Mesendoderm (in vitro differentiated cells): ENCODE measurements around the gene DNAJC15.

Experiments
- DNase-seq: peaks from one replicate; pipeline ENCODE4 v3.0.0; 2013
- H2AK5ac ChIP-seq: 2 replicates; pipeline ENCODE4 v1.6.1; 2013; ENCODE audit warnings: low read length, inconsistent platforms
- H2BK120ac ChIP-seq: 2 replicates; pipeline ENCODE4 v1.6.1; 2013; ENCODE audit warnings: low read depth, mild to moderate bottlenecking, low read length, moderate library complexity, mixed read lengths
- H2BK15ac ChIP-seq: replicated peaks from 2 replicates; pipeline ENCODE4 v1.6.1; 2013; ENCODE audit warnings: low read depth, mild to moderate bottlenecking, moderate library complexity
- H2BK5ac ChIP-seq: 2 replicates; pipeline ENCODE4 v1.6.1; 2013; ENCODE audit warnings: low read length, inconsistent platforms
- H3K18ac ChIP-seq: 2 replicates; pipeline ENCODE4 v1.6.1; 2013; ENCODE audit warnings: mild to moderate bottlenecking, low read length, mixed read lengths
- H3K23ac ChIP-seq: one replicate; pipeline ENCODE4 v1.6.1; 2013; ENCODE audit warnings: low read length
- H3K27ac ChIP-seq: 2 replicates; pipeline ENCODE4 v1.5.1; 2013; ENCODE audit warnings: low read depth, mild to moderate bottlenecking, inconsistent platforms, low read length, moderate library complexity
- H3K27me3 ChIP-seq: 2 replicates; pipeline ENCODE4 v1.6.1; 2013; ENCODE audit warnings: low read length, control low read depth, mild to moderate bottlenecking, inconsistent platforms; ENCODE audit not compliant: insufficient read depth, poor library complexity
- H3K36me3 ChIP-seq: 2 replicates; pipeline ENCODE4 v1.6.1; 2013; ENCODE audit warnings: low read length, inconsistent platforms; ENCODE audit not compliant: control insufficient read depth, insufficient read depth
- H3K4ac ChIP-seq: one replicate; pipeline ENCODE4 v1.6.1; 2013; ENCODE audit warnings: low read depth, mild to moderate bottlenecking, low read length, moderate library complexity
- H3K4me1 ChIP-seq: 2 replicates; pipeline ENCODE4 v1.6.1; 2013; ENCODE audit warnings: low read depth, low read length, inconsistent platforms; ENCODE audit not compliant: control insufficient read depth
- H3K4me2 ChIP-seq: 2 replicates; pipeline ENCODE4 v1.6.1; 2013; ENCODE audit warnings: low read length
- H3K4me3 ChIP-seq: 2 replicates; pipeline ENCODE4 v1.5.1; 2013; ENCODE audit warnings: mild to moderate bottlenecking, low read length
- H3K56ac ChIP-seq: one replicate; pipeline ENCODE4 v1.6.1; 2013; ENCODE audit warnings: low read length
- H3K79me1 ChIP-seq: 2 replicates; pipeline ENCODE4 v1.6.1; 2013; ENCODE audit warnings: low read length, inconsistent platforms
- H3K79me2 ChIP-seq: 2 replicates; pipeline ENCODE4 v1.6.1; 2013; ENCODE audit warnings: mild to moderate bottlenecking, low read length; ENCODE audit not compliant: control insufficient read depth, insufficient read depth
- H3K9ac ChIP-seq: 2 replicates; pipeline ENCODE4 v1.6.1; 2013; ENCODE audit warnings: low read length, inconsistent platforms
- H4K5ac ChIP-seq: one replicate; pipeline ENCODE4 v1.6.1; 2013; ENCODE audit warnings: low read length
- H4K8ac ChIP-seq: one replicate; pipeline ENCODE4 v1.6.1; 2013; ENCODE audit warnings: low read depth, mild to moderate bottlenecking, control low read depth, low read length, moderate library complexity
- WGBS: extraction: QIAGEN DNeasy Blood & Tissue Kit; methylation state at CpG from one replicate; pipeline ENCODE4 v1.1.7; 2013; ENCODE audit warnings: low lambda C conversion rate, missing lambda C conversion rate; ENCODE audit not compliant: insufficient coverage; ENCODE audit errors: extremely low coverage; 5-methylcytosine and 5-hydroxymethylcytosine counted together

The DNAJC15 gene

DNA sequence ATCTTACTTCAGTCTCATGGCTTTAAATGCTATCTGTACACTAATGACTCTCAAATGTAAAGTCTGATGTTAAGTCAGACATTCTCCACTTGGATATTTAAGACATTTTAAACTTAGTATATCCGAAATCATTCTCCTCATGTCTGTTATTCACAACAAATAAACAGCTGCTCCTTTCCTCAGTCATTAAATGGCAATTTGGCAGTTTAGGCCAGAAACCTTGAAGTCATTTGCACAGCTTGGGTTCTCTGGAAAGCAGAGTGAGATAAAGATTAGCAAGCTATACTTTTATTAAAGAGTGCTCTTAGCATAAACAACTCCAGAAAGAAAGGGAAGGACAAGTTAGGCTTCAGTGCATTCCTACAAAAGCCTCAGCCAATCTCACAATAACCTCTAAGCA, 53.7 kb downstream of the DNAJC15 start:
- Histone ChIP-seq H2BK5ac (peak overlapping the region; percentile 71), H3K27me3 (no peaks in the 10 kb centered on the region), H4K5ac (no peak overlapping the region), H3K4me3 (no peak overlapping the region), H3K36me3 (no peaks in the 10 kb centered on the region), H2AK5ac (no peak overlapping the region), H3K79me2 (peaks cover 2% of the 10 kb centered on the region), H3K4me2 (no peak overlapping the region), H3K27ac (peak overlapping the region; percentile 37), H3K4me1 (peaks cover 11% of the 10 kb centered on the region), H3K79me1 (peaks cover 3% of the 10 kb centered on the region), H3K4ac (no peak overlapping the region), H2BK120ac (no peak overlapping the region), H3K9ac (peak overlapping the region; percentile 44), H3K56ac (peak overlapping the region; percentile 50), H2BK15ac (no peak overlapping the region), H3K18ac (no peak overlapping the region), H3K23ac (no peak overlapping the region), H4K8ac (no peak overlapping the region)
- WGBS, result no CpG with 5 or more reads among the region's 1 CpG
- no peak for DNase-seq

GRCh38 chr13:43077461-43077860, 54.1 kb downstream of the DNAJC15 start:
- Histone ChIP-seq H3K27ac (no peak overlapping the region), H2BK15ac (no peak overlapping the region), H3K18ac (no peak overlapping the region)

DNA sequence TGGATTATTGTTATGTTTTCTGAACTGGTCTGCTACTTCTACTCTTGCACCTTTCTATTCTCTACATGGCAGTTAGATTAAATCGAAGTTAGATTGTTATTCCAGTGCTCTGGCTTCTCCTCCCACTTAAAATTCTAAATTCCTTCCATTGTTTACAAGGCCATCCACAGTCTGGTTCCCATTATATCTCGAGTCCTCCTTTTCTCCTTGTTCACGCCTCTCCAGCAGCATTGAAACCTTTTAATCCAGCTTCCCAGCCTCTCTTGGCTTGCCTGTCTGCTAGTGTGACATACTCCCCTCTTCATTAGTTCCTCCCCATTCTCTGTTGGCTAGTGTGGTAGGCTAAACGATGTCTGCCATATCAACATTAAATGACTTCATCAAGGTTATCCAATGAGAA, 54.5 kb downstream of the DNAJC15 start:
- Histone ChIP-seq H3K27me3 (no peaks in the 10 kb centered on the region), H4K5ac (no peak overlapping the region), H3K18ac (no peak overlapping the region), H2BK120ac (no peak overlapping the region), H3K79me1 (peaks cover 3% of the 10 kb centered on the region), H3K56ac (no peak overlapping the region), H2AK5ac (no peak overlapping the region), H3K23ac (no peak overlapping the region), H3K4me1 (peaks cover 11% of the 10 kb centered on the region), H3K4me3 (no peak overlapping the region), H3K79me2 (peaks cover 2% of the 10 kb centered on the region), H2BK15ac (no peak overlapping the region), H3K4ac (no peak overlapping the region), H4K8ac (no peak overlapping the region), H2BK5ac (no peak overlapping the region), H3K27ac (no peak overlapping the region), H3K4me2 (no peak overlapping the region), H3K36me3 (no peaks in the 10 kb centered on the region), H3K9ac (no peak overlapping the region)
- WGBS, result no CpG with 5 or more reads among the region's 4 CpGs
- DNase-seq, result peak; percentile 86

More at GRCh38 chr13:43077461-43077860, 54.1 kb downstream of the DNAJC15 start:
- no peak overlapping the region for H2AK5ac ChIP-seq
- WGBS, result no CpG with 5 or more reads among the region's 1 CpG
- no peaks in the 10 kb centered on the region for H3K27me3 ChIP-seq
- peaks cover 11% of the 10 kb centered on the region for H3K4me1 ChIP-seq
- peak overlapping the region; percentile 71 for H2BK5ac ChIP-seq
- peaks cover 2% of the 10 kb centered on the region for H3K79me2 ChIP-seq
- H3K4me2 ChIP-seq, result no peak overlapping the region
- no peak overlapping the region for H4K5ac ChIP-seq
- DNase-seq, result peak; percentile 69
- H3K23ac ChIP-seq, result no peak overlapping the region
- H3K79me1 ChIP-seq, result peaks cover 3% of the 10 kb centered on the region
- no peak overlapping the region for H2BK120ac ChIP-seq
- peak overlapping the region; percentile 37 for H3K56ac ChIP-seq
- no peak overlapping the region for H3K4me3 ChIP-seq
- no peak overlapping the region for H3K4ac ChIP-seq
- H3K9ac ChIP-seq, result peak overlapping the region; percentile 44
- H3K36me3 ChIP-seq, result no peaks in the 10 kb centered on the region
- peak overlapping the region; percentile 40 for H4K8ac ChIP-seq

- H2BK5ac ChIP-seq, result no peak overlapping the region
- no peak overlapping the region for H3K4me3 ChIP-seq
Measured at GRCh38 chr13:43078399-43078798, 55.0 kb downstream of the DNAJC15 start.

DNA sequence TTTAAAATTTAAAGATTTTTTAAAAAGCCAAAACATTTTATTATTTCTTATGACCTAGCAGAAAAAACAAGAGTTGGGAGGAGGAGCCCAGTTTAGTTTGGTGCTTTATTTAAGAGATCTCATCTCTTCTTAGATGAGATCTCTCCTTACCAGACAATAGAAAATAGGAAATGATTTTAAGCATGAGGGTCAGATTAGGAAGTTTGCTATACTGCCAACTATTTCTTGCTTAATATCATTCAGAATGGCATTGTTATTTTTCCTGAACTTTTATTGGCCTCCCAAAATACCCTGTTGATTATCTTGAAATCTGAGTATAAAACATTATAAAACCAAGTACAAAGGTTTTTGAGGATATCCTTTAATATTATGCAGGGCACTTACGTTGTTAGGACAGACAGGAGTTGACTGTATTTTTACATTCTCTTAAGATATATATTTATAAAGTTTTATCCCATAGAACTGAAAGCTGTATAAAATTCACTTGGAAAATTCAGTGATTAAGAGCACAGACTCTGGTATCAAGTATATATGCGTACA, 56.1 kb downstream of the DNAJC15 start:
- Histone ChIP-seq H3K23ac (no peak overlapping the region), H4K5ac (no peak overlapping the region), H3K79me1 (no peaks in the 10 kb centered on the region), H2BK5ac (no peak overlapping the region), H3K56ac (no peak overlapping the region), H2BK15ac (no peak overlapping the region), H4K8ac (no peak overlapping the region), H2BK120ac (no peak overlapping the region), H3K18ac (no peak overlapping the region), H3K4me2 (no peak overlapping the region), H3K4me3 (no peak overlapping the region), H3K27me3 (no peaks in the 10 kb centered on the region), H3K4me1 (peaks cover 9% of the 10 kb centered on the region), H3K9ac (no peak overlapping the region), H3K36me3 (no peaks in the 10 kb centered on the region), H3K79me2 (no peaks in the 10 kb centered on the region), H3K27ac (no peak overlapping the region), H3K4ac (no peak overlapping the region), H2AK5ac (no peak overlapping the region)
- DNase-seq, result no peak
- no CpG with 5 or more reads among the region's 2 CpGs for WGBS

More at GRCh38 chr13:43078399-43078798, 55.0 kb downstream of the DNAJC15 start:
- H3K23ac ChIP-seq, result no peak overlapping the region
- H3K4me1 ChIP-seq, result peaks cover 9% of the 10 kb centered on the region
- H3K79me1 ChIP-seq, result no peaks in the 10 kb centered on the region
- H3K9ac ChIP-seq, result no peak overlapping the region
- H4K5ac ChIP-seq, result no peak overlapping the region
- no peak overlapping the region for H2BK120ac ChIP-seq
- H3K4me2 ChIP-seq, result no peak overlapping the region
- H3K79me2 ChIP-seq, result no peaks in the 10 kb centered on the region
- DNase-seq, result no peak
- no peak overlapping the region for H2AK5ac ChIP-seq
- H3K18ac ChIP-seq, result no peak overlapping the region
- H3K4ac ChIP-seq, result no peak overlapping the region
- H2BK15ac ChIP-seq, result no peak overlapping the region
- no peaks in the 10 kb centered on the region for H3K27me3 ChIP-seq
- no CpG with 5 or more reads among the region's 4 CpGs for WGBS
- H3K27ac ChIP-seq, result no peak overlapping the region
- no peaks in the 10 kb centered on the region for H3K36me3 ChIP-seq
- no peak overlapping the region for H4K8ac ChIP-seq
- no peak overlapping the region for H3K56ac ChIP-seq

GRCh38 chr13:43080199-43080598, 56.8 kb downstream of the DNAJC15 start:
- no peak overlapping the region for H4K8ac ChIP-seq
- H3K27me3 ChIP-seq, result no peaks in the 10 kb centered on the region
- no peak overlapping the region for H2BK120ac ChIP-seq
- H2AK5ac ChIP-seq, result no peak overlapping the region
- H3K4me1 ChIP-seq, result peaks cover 9% of the 10 kb centered on the region
- H3K23ac ChIP-seq, result no peak overlapping the region
- no peaks in the 10 kb centered on the region for H3K79me1 ChIP-seq
- H2BK15ac ChIP-seq, result no peak overlapping the region
- no peak overlapping the region for H3K56ac ChIP-seq
- no peak overlapping the region for H3K27ac ChIP-seq
- no peak overlapping the region for H4K5ac ChIP-seq
- H3K18ac ChIP-seq, result no peak overlapping the region
- no peak overlapping the region for H3K4me3 ChIP-seq
- no CpG with 5 or more reads among the region's 3 CpGs for WGBS
- H2BK5ac ChIP-seq, result no peak overlapping the region
- no peak overlapping the region for H3K4me2 ChIP-seq
- DNase-seq, result no peak
- H3K4ac ChIP-seq, result no peak overlapping the region
- no peak overlapping the region for H3K9ac ChIP-seq
- no peaks in the 10 kb centered on the region for H3K79me2 ChIP-seq
- H3K36me3 ChIP-seq, result no peaks in the 10 kb centered on the region
